Bone marrow (tissue), 2 donors: ENCODE measurements around the gene UBE2F.

Experiments used
- DNase-seq, 2 donors: peaks; one replicate each; lab custom pipeline; 2025; lab: John Stamatoyannopoulos, UW

UBE2F gene

GRCh38 chr2:238081150-238081549 lies 114.3 kb downstream of the UBE2F start:
- DNase-seq = no peak

DNA sequence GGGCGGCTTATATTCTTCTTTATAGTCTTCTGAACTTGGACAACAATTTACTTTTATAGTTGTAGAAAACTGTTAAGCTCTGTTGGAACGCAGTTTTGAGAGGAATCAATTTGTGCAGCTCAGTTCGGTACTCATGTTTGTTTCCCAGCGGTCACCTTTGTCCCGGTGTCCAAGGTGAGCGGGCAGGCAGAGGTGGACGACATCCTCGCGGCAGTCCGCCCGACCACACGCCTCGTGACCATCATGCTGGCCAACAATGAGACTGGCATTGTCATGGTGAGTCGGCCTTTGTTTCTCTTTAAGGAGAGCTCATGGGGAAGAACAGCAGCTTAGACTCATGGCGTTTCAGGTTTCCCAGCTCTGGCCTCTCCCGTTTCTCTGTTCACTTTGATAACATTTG lies 114.7 kb downstream of the UBE2F start:
- no peak for DNase-seq

DNA sequence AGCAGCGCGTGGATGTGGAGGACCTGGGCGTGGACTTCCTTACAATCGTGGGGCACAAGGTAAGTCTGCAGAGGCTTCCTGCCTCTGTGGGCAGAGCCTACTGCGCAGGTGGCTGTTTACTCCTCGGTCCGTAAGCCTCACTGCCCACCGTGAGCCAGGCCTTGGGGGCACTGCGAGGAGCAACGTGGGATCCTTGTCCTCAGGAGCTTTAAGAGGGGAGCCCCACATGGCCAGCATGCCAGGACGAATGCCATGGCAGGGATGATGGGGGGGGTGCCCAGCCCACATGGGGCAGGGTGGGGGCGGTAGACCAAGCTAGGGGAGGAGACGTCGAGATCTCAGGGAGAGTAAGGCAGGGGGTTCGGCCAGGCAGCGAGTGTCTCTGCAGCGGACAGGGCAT lies 115.3 kb downstream of the UBE2F start:
- no peak for DNase-seq

GRCh38 chr2:238082827-238083226 lies 116.0 kb downstream of the UBE2F start:
- DNase-seq = no peak

DNA sequence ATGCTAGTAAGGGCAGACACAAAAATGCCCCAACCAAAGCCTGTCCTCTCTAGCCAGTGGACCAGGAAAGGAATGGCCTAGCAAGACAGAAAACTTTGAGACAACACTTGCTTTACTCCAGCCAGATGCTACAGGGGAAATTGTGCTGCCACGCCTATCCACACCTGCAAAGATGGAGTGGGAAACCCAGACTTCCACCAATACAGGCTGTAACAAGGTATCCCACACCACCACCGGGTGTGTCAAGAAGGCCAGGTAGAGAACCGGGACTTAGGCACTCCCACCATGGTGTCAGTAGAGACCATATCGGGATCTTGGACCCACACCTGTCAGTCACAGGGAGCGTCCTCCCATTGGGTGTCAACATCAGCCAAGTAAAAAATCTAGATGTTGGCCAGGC lies 117.1 kb downstream of the UBE2F start:
- DNase-seq = no peak

- no peak for DNase-seq
Measured at GRCh38 chr2:238084761-238085160, 117.9 kb downstream of the UBE2F start.

GRCh38 chr2:238085899-238086298 lies 119.1 kb downstream of the UBE2F start:
- DNase-seq = no peak

DNA sequence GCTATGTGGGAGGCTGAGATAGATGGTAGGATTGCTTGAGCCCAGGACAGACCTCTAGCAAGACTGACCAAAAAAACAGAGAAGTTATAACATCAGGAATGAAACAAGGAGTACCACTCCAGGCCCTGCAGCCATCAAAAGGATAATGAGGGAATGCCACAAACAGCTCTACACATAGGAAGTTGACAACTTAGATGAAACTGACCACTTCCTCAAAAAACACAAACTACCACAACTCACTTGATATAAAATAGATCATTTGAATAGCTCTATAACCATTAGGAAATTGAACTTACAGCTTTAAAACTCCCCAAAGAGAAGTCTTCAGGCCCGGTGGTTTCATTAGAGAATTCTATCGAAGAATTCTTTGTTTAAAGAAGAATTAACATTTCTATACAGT lies 120.4 kb downstream of the UBE2F start:
- DNase-seq = no peak

DNA sequence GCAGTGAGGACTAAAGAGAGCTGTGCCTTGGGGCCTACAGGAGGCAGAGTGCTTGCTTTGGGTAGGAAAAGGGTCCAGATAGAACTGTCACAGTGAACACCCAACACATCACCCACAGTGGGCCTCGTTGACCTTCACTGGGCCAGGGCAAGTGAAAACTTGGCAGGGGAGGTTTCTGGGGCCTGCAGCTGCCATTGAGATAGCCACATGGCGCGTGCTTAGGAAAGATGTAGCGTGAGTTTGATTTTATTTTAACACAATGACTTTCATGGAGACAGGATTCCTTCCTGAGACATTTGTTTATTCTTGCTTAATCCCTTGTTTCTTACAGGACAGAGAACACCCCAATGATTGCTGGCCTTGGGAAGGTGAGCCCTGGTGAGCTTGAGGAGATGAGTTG lies 124.1 kb downstream of the UBE2F start:
- DNase-seq = no peak

DNA sequence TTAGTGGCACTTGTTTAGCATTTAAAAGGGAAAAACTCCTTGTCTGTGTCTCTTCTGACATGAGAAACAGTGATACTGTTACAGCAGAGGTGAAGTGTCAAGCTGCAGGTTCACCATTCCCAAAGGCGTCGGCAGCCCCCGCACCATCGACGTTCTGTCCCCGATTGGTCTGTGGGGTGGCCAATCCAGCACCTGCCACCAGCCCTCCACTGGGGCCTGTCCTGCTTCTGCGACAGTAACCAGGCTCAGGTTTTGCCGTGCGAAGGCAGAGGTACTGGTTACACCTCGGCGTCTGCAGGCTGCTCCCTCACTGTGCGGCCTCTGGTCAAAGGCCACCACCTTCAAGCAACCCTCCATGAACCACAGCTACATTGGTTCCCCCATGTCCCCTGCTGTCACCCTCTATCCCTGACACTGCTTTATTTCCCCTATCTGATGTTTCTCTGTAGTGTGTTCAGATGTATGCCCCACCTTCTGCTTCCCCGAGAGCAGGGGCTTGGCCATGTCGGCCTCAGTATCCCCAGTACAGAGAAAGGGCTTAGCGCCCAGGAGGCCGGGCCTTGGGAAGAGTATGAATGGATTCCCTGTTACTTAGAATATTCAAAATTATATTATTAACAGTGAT lies 124.7 kb downstream of the UBE2F start:
- DNase-seq = no peak
